WTC11 (cell line): ENCODE measurements around the gene EEA1. TPM values are rescaled to one million over a fixed set of nuclear protein-coding genes. Genes with fewer than 3 reads are reported as not detected.

Source experiments
- ATAC-seq: fragments of 200-7000 bp; cut with Tn5 transposase; 2 replicates; pipeline ENCODE4 v1.10.0; 2021; ENCODE audit warnings: mild to moderate bottlenecking, moderate library complexity
- CTCF ChIA-PET: fragments of 300-600 bp; sonication (Branson Sonifier 250); formaldehyde crosslinking; loops from one replicate; lab custom pipeline; 2021; ENCODE audit warnings: antibody characterized with exemption; lab: Charles Lee
- POLR2A ChIA-PET: fragments of 350-600 bp; sonication (Branson Sonifier 250); formaldehyde crosslinking; loops from one replicate; lab custom pipeline; 2021; ENCODE audit warnings: antibody characterized with exemption; lab: Charles Lee
- DNase-seq: peaks from one replicate; pipeline ENCODE4 v3.0.0; 2021; ENCODE audit warnings: low spot score
- H3K27ac Mint-ChIP-seq: 2 replicates; pipeline ENCODE4 v1.8.0; 2021; ENCODE audit warnings: mixed read lengths
- H3K27me3 Mint-ChIP-seq: 2 replicates; pipeline ENCODE4 v1.8.0; 2021; ENCODE audit warnings: low read depth, mild to moderate bottlenecking, moderate library complexity, mixed read lengths
- H3K36me3 Mint-ChIP-seq: 2 replicates; pipeline ENCODE4 v1.8.0; 2021; ENCODE audit warnings: mixed read lengths
- H3K4me1 Mint-ChIP-seq: 2 replicates; pipeline ENCODE4 v1.8.0; 2022; ENCODE audit warnings: mixed read lengths
- H3K4me3 Mint-ChIP-seq: 2 replicates; pipeline ENCODE4 v1.8.0; 2021; ENCODE audit warnings: mild to moderate bottlenecking, moderate library complexity, mixed read lengths
- H3K9me3 Mint-ChIP-seq: 2 replicates; pipeline ENCODE4 v1.8.0; 2021; ENCODE audit warnings: mixed read lengths
- CDX4 ChIP-seq: fragments of 250-450 bp; sonication (Bioruptor Pico); IDR thresholded peaks from 2 replicates; pipeline ENCODE4 v1.9.0; 2021; ENCODE audit warnings: moderate library complexity, mild to moderate bottlenecking, inconsistent platforms, borderline replicate concordance
- E2F4 ChIP-seq: sonication (generic); formaldehyde crosslinking; IDR thresholded peaks from 2 replicates; pipeline ENCODE4 v1.8.1; 2022; ENCODE audit warnings: low read depth, mild to moderate bottlenecking, moderate library complexity, missing genetic modification reagents, borderline replicate concordance
- EMX1 ChIP-seq: fragments of 250-450 bp; sonication (Bioruptor Pico); IDR thresholded peaks from 2 replicates; pipeline ENCODE4 v1.8.0; 2021; ENCODE audit warnings: mild to moderate bottlenecking
- FOXJ3 ChIP-seq: sonication (generic); formaldehyde crosslinking; IDR thresholded peaks from 2 replicates; pipeline ENCODE4 v1.9.0; 2021; ENCODE audit warnings: missing genetic modification reagents, mild to moderate bottlenecking, borderline replicate concordance
- FOXK1 ChIP-seq: sonication (generic); formaldehyde crosslinking; IDR thresholded peaks from 2 replicates; pipeline ENCODE4 v1.8.0; 2022; ENCODE audit warnings: mild to moderate bottlenecking, moderate library complexity, missing genetic modification reagents
- GTF2I ChIP-seq: fragments of 250-450 bp; sonication (Bioruptor Pico); conservative IDR thresholded peaks from 2 replicates; pipeline ENCODE4 v1.4.0; 2021; ENCODE audit warnings: mild to moderate bottlenecking
- HMGA2 ChIP-seq: fragments of 250-450 bp; sonication (Bioruptor Pico); IDR thresholded peaks from 2 replicates; pipeline ENCODE4 v1.4.0; 2021; ENCODE audit warnings: mild to moderate bottlenecking, moderate library complexity
- IRF1 ChIP-seq: sonication (generic); formaldehyde crosslinking; IDR thresholded peaks from 2 replicates; pipeline ENCODE4 v1.8.0; 2023; ENCODE audit warnings: missing genetic modification reagents
- MYBL2 ChIP-seq: sonication (generic); formaldehyde crosslinking; IDR thresholded peaks from 2 replicates; pipeline ENCODE4 v1.8.1; 2023; ENCODE audit warnings: mild to moderate bottlenecking, moderate library complexity, missing genetic modification reagents
- NFATC4 ChIP-seq: fragments of 250-450 bp; sonication (Bioruptor Pico); IDR thresholded peaks from 2 replicates; pipeline ENCODE4 v1.9.0; 2021; ENCODE audit warnings: mild to moderate bottlenecking
- NR3C1 ChIP-seq: sonication (generic); formaldehyde crosslinking; conservative IDR thresholded peaks from 2 replicates; pipeline ENCODE4 v1.8.1; 2023; ENCODE audit warnings: low read depth, mild to moderate bottlenecking, missing genetic modification reagents
- OVOL2 ChIP-seq: fragments of 250-450 bp; sonication (Bioruptor Pico); IDR thresholded peaks from 2 replicates; pipeline ENCODE4 v1.9.0; 2021; ENCODE audit warnings: mild to moderate bottlenecking, borderline replicate concordance
- PREB ChIP-seq: sonication (generic); formaldehyde crosslinking; IDR thresholded peaks from 2 replicates; pipeline ENCODE4 v1.8.1; 2022; ENCODE audit warnings: mild to moderate bottlenecking, missing genetic modification reagents, moderate library complexity, borderline replicate concordance
- SMAD3 ChIP-seq: sonication (generic); formaldehyde crosslinking; IDR thresholded peaks from 2 replicates; pipeline ENCODE4 v1.8.0; 2022; ENCODE audit warnings: missing genetic modification reagents, mild to moderate bottlenecking, borderline replicate concordance
- TCF7 ChIP-seq: sonication (generic); formaldehyde crosslinking; IDR thresholded peaks from 2 replicates; pipeline ENCODE4 v1.8.0; 2022; ENCODE audit warnings: mild to moderate bottlenecking, low read depth, missing genetic modification reagents, moderate library complexity
- ZBTB21 ChIP-seq: sonication (generic); formaldehyde crosslinking; IDR thresholded peaks from 2 replicates; pipeline ENCODE4 v1.8.1; 2023; ENCODE audit warnings: mild to moderate bottlenecking, missing genetic modification reagents, borderline replicate concordance
- ZNF232 ChIP-seq: sonication (generic); formaldehyde crosslinking; IDR thresholded peaks from 2 replicates; pipeline ENCODE4 v1.8.0; 2022; ENCODE audit warnings: mild to moderate bottlenecking, missing genetic modification reagents
- ZNF317 ChIP-seq: sonication (generic); formaldehyde crosslinking; IDR thresholded peaks from 2 replicates; pipeline ENCODE4 v1.8.1; 2023; ENCODE audit warnings: low read depth, mild to moderate bottlenecking, moderate library complexity, missing genetic modification reagents, borderline replicate concordance
- ZNF396 ChIP-seq: fragments of 250-450 bp; sonication (Bioruptor Pico); IDR thresholded peaks from 2 replicates; pipeline ENCODE4 v1.8.0; 2021; ENCODE audit warnings: mild to moderate bottlenecking, moderate library complexity, borderline replicate concordance
- ZNF425 ChIP-seq: fragments of 250-450 bp; sonication (Bioruptor Pico); conservative IDR thresholded peaks from 2 replicates; pipeline ENCODE4 v1.9.0; 2021; ENCODE audit warnings: mild to moderate bottlenecking
- ZNF512 ChIP-seq: sonication (generic); formaldehyde crosslinking; IDR thresholded peaks from 2 replicates; pipeline ENCODE4 v1.8.1; 2022; ENCODE audit warnings: missing genetic modification reagents, borderline replicate concordance
- total RNA-seq: library from RNA; stranded (reverse); gene quantifications from 3 replicates; pipeline ENCODE4 v1.2.3, GENCODE V29; 2021

EEA1 gene
- total RNA-seq, 1 experiment from 2014 or later = 20.3 TPM

- no peaks in the 10 kb centered on the region; the same call in 1 of the 2 replicates for H3K4me1 Mint-ChIP-seq
- no peak for ATAC-seq
- H3K36me3 Mint-ChIP-seq = peaks cover 13% of the 10 kb centered on the region
- TF ChIP-seq OVOL2 (CRISPR knock-in tag) (no peak), SMAD3 (CRISPR knock-in tag) (no peak), GTF2I (CRISPR knock-in tag) (no peak), NFATC4 (CRISPR knock-in tag) (no peak), CDX4 (CRISPR knock-in tag) (no peak), ZNF512 (CRISPR knock-in tag) (no peak), TCF7 (no peak), E2F4 (CRISPR knock-in tag) (no peak), ZNF232 (CRISPR knock-in tag) (no peak), ZNF425 (CRISPR knock-in tag) (no peak), MYBL2 (no peak), PREB (CRISPR knock-in tag) (no peak), ZNF317 (CRISPR knock-in tag) (no peak), FOXJ3 (CRISPR knock-in tag) (no peak), NR3C1 (CRISPR knock-in tag) (no peak), ZNF396 (no peak), HMGA2 (CRISPR knock-in tag) (no peak), FOXK1 (CRISPR knock-in tag) (no peak)
- TF ChIP-seq, all 79 proteins: peak for 0
- no peak overlapping the region for H3K4me3 Mint-ChIP-seq
- H3K27me3 Mint-ChIP-seq = no peaks in the 10 kb centered on the region
- ChIA-PET POLR2A (no interaction called here), CTCF (no interaction called here)
- DNase-seq = no peak
- H3K27ac Mint-ChIP-seq = no peak overlapping the region
- peaks cover 15% of the 10 kb centered on the region for H3K9me3 Mint-ChIP-seq
These were observed 206.2 kb downstream of the EEA1 start for GRCh38 chr12:92722897-92723296.

- peaks cover 13% of the 10 kb centered on the region for H3K36me3 Mint-ChIP-seq
- no peak overlapping the region for H3K27ac Mint-ChIP-seq
- CTCF ChIA-PET = no interaction called here
- H3K27me3 Mint-ChIP-seq = no peaks in the 10 kb centered on the region
- no peak for ATAC-seq
- POLR2A ChIA-PET = no interaction called here
- DNase-seq = no peak
- no peak overlapping the region for H3K4me3 Mint-ChIP-seq
- TF ChIP-seq ZNF425 (CRISPR knock-in tag) = no peak
- no peak for TF ChIP-seq EMX1 (CRISPR knock-in tag)
- no peak for TF ChIP-seq IRF1 (CRISPR knock-in tag)
- TF ChIP-seq ZBTB21 (CRISPR knock-in tag) = no peak
- TF ChIP-seq, all 79 proteins: peak for 0
- H3K9me3 Mint-ChIP-seq = peaks cover 15% of the 10 kb centered on the region
- peaks cover 10% of the 10 kb centered on the region for H3K4me1 Mint-ChIP-seq
These were observed 207.4 kb downstream of the EEA1 start for GRCh38 chr12:92721656-92722055.
